H9 (cell line): ENCODE results near the gene NALCN. TPM values are rescaled to one million over a fixed set of nuclear protein-coding genes. Genes with fewer than 3 reads are reported as not detected.

Experiments used
- DNase-seq: peaks from one replicate; pipeline ENCODE4 v3.0.0-alpha.2; 2017
- H2AFZ ChIP-seq: one replicate; pipeline ENCODE4 v1.6.1; 2013; ENCODE audit warnings: mild to moderate bottlenecking, low read length, control low read depth, moderate library complexity
- H2AK5ac ChIP-seq: 2 replicates; pipeline ENCODE4 v1.6.1; 2013; ENCODE audit warnings: low read length, control low read depth, mixed read lengths; ENCODE audit not compliant: insufficient read length
- H2BK120ac ChIP-seq: one replicate; pipeline ENCODE4 v1.6.1; 2013; ENCODE audit warnings: low read depth, mild to moderate bottlenecking, low read length, control low read depth, inconsistent platforms; ENCODE audit not compliant: poor library complexity, severe bottlenecking
- H2BK12ac ChIP-seq: 2 replicates; pipeline ENCODE4 v1.6.1; 2013; ENCODE audit warnings: low read length, control low read depth, mixed read lengths, low read depth; ENCODE audit not compliant: insufficient read length
- H2BK15ac ChIP-seq: 2 replicates; pipeline ENCODE4 v1.6.1; 2013; ENCODE audit warnings: low read depth, low read length, control low read depth
- H2BK20ac ChIP-seq: one replicate; pipeline ENCODE4 v1.6.1; 2013; ENCODE audit warnings: low read depth, mild to moderate bottlenecking, low read length, control low read depth, inconsistent platforms; ENCODE audit not compliant: poor library complexity, severe bottlenecking
- H2BK5ac ChIP-seq: 2 replicates; pipeline ENCODE4 v1.6.1; 2013; ENCODE audit warnings: low read length, control low read depth, mixed read lengths; ENCODE audit not compliant: insufficient read length
- H3K14ac ChIP-seq: 2 replicates; pipeline ENCODE4 v1.6.1; 2013; ENCODE audit warnings: low read length, control low read depth; ENCODE audit not compliant: insufficient read depth
- H3K18ac ChIP-seq: 2 replicates; pipeline ENCODE4 v1.6.1; 2013; ENCODE audit warnings: low read depth, mild to moderate bottlenecking, mixed read lengths, low read length, control low read depth; ENCODE audit not compliant: insufficient read length
- H3K23ac ChIP-seq: 2 replicates; pipeline ENCODE4 v1.6.1; 2013; ENCODE audit warnings: low read length, control low read depth, mixed read lengths, low read depth; ENCODE audit not compliant: insufficient read length
- H3K23me2 ChIP-seq: 2 replicates; pipeline ENCODE4 v1.6.1; 2013; ENCODE audit warnings: low read depth, mild to moderate bottlenecking, mixed read lengths, low read length, control low read depth; ENCODE audit not compliant: insufficient read length, poor library complexity, severe bottlenecking
- H3K27ac ChIP-seq: 2 replicates; pipeline ENCODE4 v1.5.1; 2013; ENCODE audit warnings: low read length, control low read depth, mixed read lengths, low read depth; ENCODE audit not compliant: insufficient read length
- H3K27me3 ChIP-seq: 2 replicates; pipeline ENCODE4 v1.6.1; 2013; ENCODE audit warnings: low read length, control low read depth, inconsistent platforms; ENCODE audit not compliant: insufficient read depth
- H3K4ac ChIP-seq: 2 replicates; pipeline ENCODE4 v1.6.1; 2013; ENCODE audit warnings: low read depth, mild to moderate bottlenecking, control low read depth, inconsistent platforms, low read length, moderate library complexity
- H3K4me1 ChIP-seq: 2 replicates; pipeline ENCODE4 v1.6.1; 2013; ENCODE audit warnings: low read length, control low read depth, inconsistent platforms; ENCODE audit not compliant: insufficient read depth
- H3K4me2 ChIP-seq: 2 replicates; pipeline ENCODE4 v1.6.1; 2013; ENCODE audit warnings: low read length, control low read depth, mixed read lengths; ENCODE audit not compliant: insufficient read length, insufficient read depth
- H3K56ac ChIP-seq: 2 replicates; pipeline ENCODE4 v1.6.1; 2013; ENCODE audit warnings: low read depth, mild to moderate bottlenecking, mixed read lengths, low read length, control low read depth; ENCODE audit not compliant: insufficient read length
- H3K79me1 ChIP-seq: 2 replicates; pipeline ENCODE4 v1.6.1; 2013; ENCODE audit warnings: low read depth, mild to moderate bottlenecking, moderate library complexity, low read length, control low read depth, inconsistent platforms; ENCODE audit not compliant: insufficient read depth, poor library complexity, severe bottlenecking
- H3K79me2 ChIP-seq: 2 replicates; pipeline ENCODE4 v1.6.1; 2013; ENCODE audit warnings: low read length, control low read depth, inconsistent platforms; ENCODE audit not compliant: insufficient read depth
- H3K9ac ChIP-seq: 2 replicates; pipeline ENCODE4 v1.6.1; 2013; ENCODE audit warnings: low read length, control low read depth, mixed read lengths; ENCODE audit not compliant: insufficient read length; ENCODE audit errors: extremely low read depth
- H3K9me3 ChIP-seq: one replicate; pipeline ENCODE4 v1.6.1; 2013; ENCODE audit warnings: low read depth, low read length, inconsistent platforms; ENCODE audit not compliant: control insufficient read depth
- H3T11ph ChIP-seq: one replicate; pipeline ENCODE4 v1.6.1; 2013; ENCODE audit warnings: mild to moderate bottlenecking, low read length, control low read depth, inconsistent platforms
- H4K20me1 ChIP-seq: one replicate; pipeline ENCODE4 v1.6.1; 2013; ENCODE audit not compliant: control insufficient read depth, insufficient read length, insufficient read depth
- H4K5ac ChIP-seq: 2 replicates; pipeline ENCODE4 v1.6.1; 2013; ENCODE audit warnings: low read depth, mild to moderate bottlenecking, mixed read lengths, low read length, control low read depth; ENCODE audit not compliant: insufficient read length
- H4K8ac ChIP-seq: replicated peaks from 2 replicates; pipeline ENCODE4 v1.6.1; 2013; ENCODE audit warnings: low read length, control low read depth, mixed read lengths, low read depth; ENCODE audit not compliant: insufficient read length
- H4K91ac ChIP-seq: 2 replicates; pipeline ENCODE4 v1.6.1; 2013; ENCODE audit warnings: low read depth, mild to moderate bottlenecking, moderate library complexity, mixed read lengths, low read length, control low read depth; ENCODE audit not compliant: insufficient read length
- H3K27ac Mint-ChIP-seq, 3 experiments: 2 replicates in 2 of 3; 3 replicates in 1 of 3; pipeline ENCODE4 v1.8.0; 2020 to 2021; ENCODE audit warnings: mixed read lengths in 3 of 3, mild to moderate bottlenecking in 1 of 3, moderate library complexity in 1 of 3
- H3K27me3 Mint-ChIP-seq: 2 replicates; pipeline ENCODE4 v1.8.0; 2021; ENCODE audit warnings: low read depth, mild to moderate bottlenecking, moderate library complexity, mixed read lengths
- H3K36me3 Mint-ChIP-seq, 3 experiments: 2 replicates in 2 of 3; 3 replicates in 1 of 3; pipeline ENCODE4 v1.8.0; 2020 to 2021; ENCODE audit warnings: low read depth in 3 of 3, mixed read lengths in 3 of 3; ENCODE audit not compliant: insufficient read depth in 1 of 3
- H3K4me1 Mint-ChIP-seq, 2 experiments: 2 replicates each; pipeline ENCODE4 v1.8.0; 2020; ENCODE audit warnings: mixed read lengths in 2 of 2
- H3K4me3 Mint-ChIP-seq, 2 experiments: 2 replicates in 1 of 2; 3 replicates in 1 of 2; pipeline ENCODE4 v1.8.0; 2020 to 2021; ENCODE audit warnings: mild to moderate bottlenecking in 2 of 2, mixed read lengths in 2 of 2, moderate library complexity in 1 of 2
- H3K9me3 Mint-ChIP-seq, 2 experiments: 2 replicates in 1 of 2; 3 replicates in 1 of 2; pipeline ENCODE4 v1.8.0; 2020; ENCODE audit warnings: mild to moderate bottlenecking in 2 of 2, mixed read lengths in 2 of 2, moderate library complexity in 1 of 2
- WGBS: extraction: QIAGEN DNeasy Blood & Tissue Kit; methylation state at CpG from one replicate; pipeline ENCODE4 v1.1.7; 2013; ENCODE audit warnings: missing lambda C conversion rate, low lambda C conversion rate, mixed read lengths; ENCODE audit not compliant: insufficient read length; ENCODE audit errors: extremely low coverage; 5-methylcytosine and 5-hydroxymethylcytosine counted together
- total RNA-seq: library from RNA; stranded (reverse); gene quantifications from 2 replicates; pipeline ENCODE4 v1.2.1, GENCODE V29; 2021
- TF ChIP-seq, protein P1 (sequence below): fragments of 200-600 bp; sonication (generic); conservative IDR thresholded peaks from 3 replicates; pipeline ENCODE4 v1.8.0; 2021; ENCODE audit warnings: antibody characterized with exemption, mild to moderate bottlenecking

Gene NALCN
- total RNA-seq, 1 experiment from 2014 or later, result 0.09 TPM

DNA sequence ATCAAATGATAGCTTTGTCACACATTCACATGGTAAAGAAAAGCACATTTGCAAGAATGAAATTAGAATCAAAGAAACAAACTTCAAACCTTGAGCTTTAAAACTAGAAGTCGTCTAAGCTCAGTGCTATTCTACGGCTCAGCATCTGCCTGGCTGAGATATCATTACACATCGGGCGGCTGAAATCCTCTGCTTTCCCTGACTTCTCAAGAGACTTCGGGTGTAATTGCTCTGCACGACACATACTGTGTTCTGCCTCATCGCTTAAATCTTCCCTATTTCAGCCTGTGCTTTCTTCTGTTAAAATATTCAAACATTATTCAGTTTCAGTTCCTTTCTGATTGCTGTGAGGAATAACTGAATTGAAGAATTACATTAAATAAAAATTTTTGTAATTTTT, 265.3 kb downstream of the NALCN start:
- H3K27me3 Mint-ChIP-seq, result no peaks in the 10 kb centered on the region
- no peak overlapping the region for H3K56ac ChIP-seq
- H4K8ac ChIP-seq, result no peak overlapping the region
- WGBS, result no CpG with 5 or more reads among the region's 7 CpGs
- no peak overlapping the region for H3K4me3 Mint-ChIP-seq
- H2BK20ac ChIP-seq, result no peak overlapping the region
- H3K36me3 Mint-ChIP-seq, result no peaks in the 10 kb centered on the region
- H4K91ac ChIP-seq, result no peak overlapping the region
- no peak overlapping the region for H3K18ac ChIP-seq
- H2BK12ac ChIP-seq, result no peak overlapping the region
- no peak overlapping the region for H3K27ac ChIP-seq
- no peaks in the 10 kb centered on the region for H3K23me2 ChIP-seq
- H3K27ac Mint-ChIP-seq, result no peak overlapping the region
- H3K23ac ChIP-seq, result no peak overlapping the region
- peaks cover 2% of the 10 kb centered on the region; the same call in 1 of the 2 replicates for H3K4me1 ChIP-seq
- no peak overlapping the region for H3K4ac ChIP-seq
- H3T11ph ChIP-seq, result no peak overlapping the region
- DNase-seq, result no peak
- H3K9me3 ChIP-seq, result no peaks in the 10 kb centered on the region
- no peaks in the 10 kb centered on the region for H4K20me1 ChIP-seq
- H2BK120ac ChIP-seq, result no peak overlapping the region
- TF ChIP-seq, protein P1, sequence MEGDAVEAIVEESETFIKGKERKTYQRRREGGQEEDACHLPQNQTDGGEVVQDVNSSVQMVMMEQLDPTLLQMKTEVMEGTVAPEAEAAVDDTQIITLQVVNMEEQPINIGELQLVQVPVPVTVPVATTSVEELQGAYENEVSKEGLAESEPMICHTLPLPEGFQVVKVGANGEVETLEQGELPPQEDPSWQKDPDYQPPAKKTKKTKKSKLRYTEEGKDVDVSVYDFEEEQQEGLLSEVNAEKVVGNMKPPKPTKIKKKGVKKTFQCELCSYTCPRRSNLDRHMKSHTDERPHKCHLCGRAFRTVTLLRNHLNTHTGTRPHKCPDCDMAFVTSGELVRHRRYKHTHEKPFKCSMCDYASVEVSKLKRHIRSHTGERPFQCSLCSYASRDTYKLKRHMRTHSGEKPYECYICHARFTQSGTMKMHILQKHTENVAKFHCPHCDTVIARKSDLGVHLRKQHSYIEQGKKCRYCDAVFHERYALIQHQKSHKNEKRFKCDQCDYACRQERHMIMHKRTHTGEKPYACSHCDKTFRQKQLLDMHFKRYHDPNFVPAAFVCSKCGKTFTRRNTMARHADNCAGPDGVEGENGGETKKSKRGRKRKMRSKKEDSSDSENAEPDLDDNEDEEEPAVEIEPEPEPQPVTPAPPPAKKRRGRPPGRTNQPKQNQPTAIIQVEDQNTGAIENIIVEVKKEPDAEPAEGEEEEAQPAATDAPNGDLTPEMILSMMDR, result no peak
- peaks cover 7 to 11% of the 10 kb centered on the region in 2 experiments for H3K4me1 Mint-ChIP-seq
- no peaks in the 10 kb centered on the region for H3K79me1 ChIP-seq
- H3K14ac ChIP-seq, result no peak overlapping the region
- H3K9me3 Mint-ChIP-seq, result peaks cover 0 to 3% of the 10 kb centered on the region in 2 experiments; a peak in 2 of 5 replicates
- no peak overlapping the region for H2AFZ ChIP-seq
- no peak overlapping the region for H3K4me2 ChIP-seq
- H3K27me3 ChIP-seq, result no peaks in the 10 kb centered on the region
- H2BK5ac ChIP-seq, result no peak overlapping the region
- no peak overlapping the region for H4K5ac ChIP-seq
- H2BK15ac ChIP-seq, result no peak overlapping the region
- no peaks in the 10 kb centered on the region for H3K79me2 ChIP-seq
- H2AK5ac ChIP-seq, result no peak overlapping the region
- H3K9ac ChIP-seq, result no peak overlapping the region
